ENCODE results near the gene TTC1. TPM values are rescaled to one million over a fixed set of nuclear protein-coding genes. Genes with fewer than 3 reads are reported as not detected.

TTC1 gene
- 21.7 and 32.3 TPM in 2 replicates for total RNA-seq

GRCh38 chr5:160008877-160009590 is at the start of gene TTC1:
Gene TTC1 (plus strand): TSS chr5:160009139. CDS start chr5:160010529, 1,390 bp downstream.

Other genes starting within 250 kb of the TTC1 start
- 0.83 and 1.7 TPM in 2 replicates for gene ADRA1B, start 92.7 kb upstream of the TTC1 start, total RNA-seq
- 21.3 and 24.3 TPM in 2 replicates for gene PWWP2A, start 110.3 kb downstream of the TTC1 start, total RNA-seq
- not detected in 2 replicates for gene FABP6, start 220.4 kb downstream of the TTC1 start, total RNA-seq